NB4 (cell line): ENCODE results near the gene SYNM.

Experiments
- CTCF ChIP-seq: IDR thresholded peaks from one replicate; pipeline ENCODE4 v1.5.1; 2012; ENCODE audit warnings: low read depth, low read length
- POLR2A ChIP-seq: IDR thresholded peaks from 2 replicates; pipeline ENCODE4 v1.6.1; 2011; ENCODE audit warnings: mild to moderate bottlenecking; ENCODE audit not compliant: insufficient read length; ENCODE audit errors: extremely low read depth

GRCh38 chr15:99177679-99178078 lies 72.8 kb downstream of the SYNM start:
- TF ChIP-seq CTCF (no peak), POLR2A (no peak)
